IMR-90 (cell line): Measurements from ENCODE around the gene HMCN1. TPM values are rescaled to one million over a fixed set of nuclear protein-coding genes. Genes with fewer than 3 reads are reported as not detected.

Experiments
- ATAC-seq: fragments of 200-7000 bp; cut with Tn5 transposase; 2 replicates; pipeline ENCODE4 v1.9.1; 2020; ENCODE audit warnings: low read depth, mild to moderate bottlenecking, moderate library complexity
- BruUV-seq: library from RNA; stranded (reverse); fragments of 400-500 nt; replicated peaks from 2 replicates; lab custom pipeline; 2021; lab: Mats Ljungman, UMichigan
- CTCF ChIA-PET: fragments of 300-600 bp; formaldehyde crosslinking; extraction: SDS; loops from one replicate; lab custom pipeline; 2021; ENCODE audit warnings: antibody characterized with exemption; lab: Yijun Ruan, JAX
- POLR2A ChIA-PET: fragments of 300-600 bp; sonication (Branson Sonifier 250); formaldehyde crosslinking; loops from one replicate; lab custom pipeline; 2022; ENCODE audit warnings: antibody characterized with exemption; ENCODE audit not compliant: unreplicated experiment; lab: Charles Lee
- DNase-seq: peaks from one replicate; pipeline ENCODE4 v3.0.0; 2013
- H2AFZ ChIP-seq: replicated peaks from 2 replicates; pipeline ENCODE3; 2013; ENCODE audit warnings: low read length, mild to moderate bottlenecking; ENCODE audit not compliant: poor library complexity
- H2AK5ac ChIP-seq: 2 replicates; pipeline ENCODE4 v1.6.1; 2013; ENCODE audit warnings: low read depth, low read length, inconsistent platforms
- H2AK9ac ChIP-seq: replicated peaks from 2 replicates; pipeline ENCODE3; 2013; ENCODE audit warnings: mild to moderate bottlenecking, low read depth, low read length, moderate library complexity; ENCODE audit not compliant: poor library complexity
- H2BK120ac ChIP-seq: 2 replicates; pipeline ENCODE4 v1.6.1; 2013; ENCODE audit warnings: low read depth, low read length, inconsistent platforms
- H2BK15ac ChIP-seq: 3 replicates; pipeline ENCODE4 v1.6.1; 2013; ENCODE audit warnings: low read depth, low read length, inconsistent platforms
- H2BK20ac ChIP-seq: 2 replicates; pipeline ENCODE4 v1.6.1; 2013; ENCODE audit warnings: low read depth, mild to moderate bottlenecking, inconsistent platforms, low read length, moderate library complexity
- H2BK5ac ChIP-seq: 2 replicates; pipeline ENCODE4 v1.6.1; 2013; ENCODE audit warnings: mild to moderate bottlenecking, low read depth, low read length, inconsistent platforms; ENCODE audit not compliant: poor library complexity, severe bottlenecking
- H3K14ac ChIP-seq: replicated peaks from 2 replicates; pipeline ENCODE4 v1.6.1; 2013; ENCODE audit warnings: low read depth, low read length, inconsistent platforms
- H3K18ac ChIP-seq: 2 replicates; pipeline ENCODE4 v1.6.1; 2013; ENCODE audit warnings: low read depth, low read length, control low read depth
- H3K23ac ChIP-seq: 2 replicates; pipeline ENCODE4 v1.6.1; 2013; ENCODE audit warnings: low read depth, low read length, inconsistent platforms
- H3K27ac ChIP-seq: 2 replicates; pipeline ENCODE4 v1.5.1; 2013; ENCODE audit warnings: mild to moderate bottlenecking, control low read depth, low read length; ENCODE audit not compliant: insufficient read depth
- H3K27me3 ChIP-seq: 2 replicates; pipeline ENCODE4 v1.6.1; 2013; ENCODE audit warnings: low read length; ENCODE audit not compliant: control insufficient read depth, insufficient read depth
- H3K36me3 ChIP-seq: 2 replicates; pipeline ENCODE4 v1.6.1; 2013; ENCODE audit warnings: low read length, mixed read lengths; ENCODE audit not compliant: control insufficient read depth, insufficient read depth
- H3K4ac ChIP-seq: 2 replicates; pipeline ENCODE4 v1.6.1; 2013; ENCODE audit warnings: low read depth, low read length, inconsistent platforms
- H3K4me1 ChIP-seq: 2 replicates; pipeline ENCODE4 v1.6.1; 2013; ENCODE audit warnings: low read length, mixed read lengths; ENCODE audit not compliant: control insufficient read depth, insufficient read depth
- H3K4me2 ChIP-seq: 2 replicates; pipeline ENCODE4 v1.6.1; 2013; ENCODE audit warnings: low read depth, mild to moderate bottlenecking, control low read depth, low read length, moderate library complexity
- H3K4me3 ChIP-seq: 2 replicates; pipeline ENCODE4 v1.5.1; 2013; ENCODE audit warnings: low read depth, mild to moderate bottlenecking, control low read depth, low read length, moderate library complexity; ENCODE audit not compliant: insufficient read depth
- H3K56ac ChIP-seq: 2 replicates; pipeline ENCODE4 v1.6.1; 2013; ENCODE audit warnings: low read length, inconsistent platforms; ENCODE audit not compliant: insufficient read depth; ENCODE audit errors: extremely low read depth
- H3K79me1 ChIP-seq, 2 experiments: 2 replicates each; pipeline ENCODE4 v1.6.1; 2013; ENCODE audit warnings: low read length in 2 of 2, inconsistent platforms in 1 of 2, low read depth in 1 of 2
- H3K9ac ChIP-seq: 2 replicates; pipeline ENCODE4 v1.6.1; 2013; ENCODE audit warnings: low read depth, low read length, control low read depth
- H3K9me1 ChIP-seq: 2 replicates; pipeline ENCODE4 v1.6.1; 2013; ENCODE audit warnings: low read length, inconsistent platforms; ENCODE audit not compliant: insufficient read depth
- H3K9me3 ChIP-seq: 2 replicates; pipeline ENCODE4 v1.6.1; 2013; ENCODE audit warnings: low read length; ENCODE audit not compliant: control insufficient read depth, insufficient read depth
- H4K20me1 ChIP-seq: 2 replicates; pipeline ENCODE4 v1.6.1; 2013; ENCODE audit warnings: low read length, inconsistent platforms; ENCODE audit not compliant: insufficient read depth
- H4K5ac ChIP-seq: 2 replicates; pipeline ENCODE4 v1.6.1; 2013; ENCODE audit warnings: mild to moderate bottlenecking, low read depth, low read length, control low read depth
- H4K8ac ChIP-seq, 2 experiments: 2 replicates each; pipeline ENCODE4 v1.6.1; 2013; ENCODE audit warnings: low read depth in 2 of 2, low read length in 2 of 2, control low read depth in 1 of 2, inconsistent platforms in 1 of 2
- H4K91ac ChIP-seq: 2 replicates; pipeline ENCODE4 v1.6.1; 2013; ENCODE audit warnings: low read depth, low read length, inconsistent platforms; ENCODE audit not compliant: insufficient read depth
- BHLHE40 ChIP-seq: fragments of 150-350 bp; IDR thresholded peaks from 2 replicates; pipeline ENCODE4 v1.6.1; 2016; ENCODE audit warnings: mild to moderate bottlenecking, low read depth, low read length
- CEBPB ChIP-seq: IDR thresholded peaks from 2 replicates; pipeline ENCODE4 v1.6.1; 2012; ENCODE audit warnings: low read depth, low read length, improper control_type of control experiment
- CHD1 ChIP-seq: IDR thresholded peaks from 2 replicates; pipeline ENCODE4 v1.6.1; 2012; ENCODE audit warnings: low read depth, low read length, improper control_type of control experiment
- FOS ChIP-seq: fragments of 150-350 bp; IDR thresholded peaks from 2 replicates; pipeline ENCODE4 v1.6.1; 2016; ENCODE audit warnings: low read depth, low read length
- MAZ ChIP-seq: IDR thresholded peaks from 2 replicates; pipeline ENCODE4 v1.6.1; 2012; ENCODE audit warnings: low read depth, mild to moderate bottlenecking, low read length, improper control_type of control experiment, moderate library complexity, borderline replicate concordance
- MXI1 ChIP-seq: IDR thresholded peaks from 2 replicates; pipeline ENCODE4 v1.6.1; 2012; ENCODE audit warnings: low read depth, mild to moderate bottlenecking, low read length, moderate library complexity, borderline replicate concordance
- POLR2A ChIP-seq: IDR thresholded peaks from 2 replicates; pipeline ENCODE4 v1.6.1; 2012; ENCODE audit warnings: mild to moderate bottlenecking, low read depth, low read length
- RFX5 ChIP-seq: IDR thresholded peaks from 2 replicates; pipeline ENCODE4 v1.8.0; 2012; ENCODE audit warnings: low read depth, mild to moderate bottlenecking, low read length, moderate library complexity
- SMC3 ChIP-seq: fragments of 150-350 bp; IDR thresholded peaks from 2 replicates; pipeline ENCODE4 v1.6.1; 2016; ENCODE audit warnings: low read depth, mild to moderate bottlenecking, antibody characterized with exemption, low read length, moderate library complexity
- WGBS, 2 experiments: methylation state at CpG; one replicate each; pipeline versions ENCODE4 v1.1.5 to v1.1.7; 2013; ENCODE audit warnings: missing lambda C conversion rate in 2 of 2; ENCODE audit not compliant: insufficient read length in 1 of 2; ENCODE audit errors: extremely low coverage in 2 of 2; 5-methylcytosine and 5-hydroxymethylcytosine counted together
- dilution Hi-C: fragments of 300-500 bp; cut with HindIII; formaldehyde crosslinking; loops from one replicate; pipeline ENCODE4 v1.14.3; 2018; ENCODE audit warnings: low sequenced_read_pairs; ENCODE audit not compliant: unreplicated experiment
- in situ Hi-C: fragments of 300-500 bp; cut with MboI; formaldehyde crosslinking; loops from 3 replicates; pipeline ENCODE4 v1.14.3; 2019; ENCODE audit warnings: low sequenced_read_pairs, inconsistent platforms, mixed read lengths
- intact Hi-C: fragments of 100-400 bp; cut with micrococcal nuclease; formaldehyde crosslinking; loops from 2 replicates; pipeline ENCODE4 v1.10.0; 2022
- polyA plus RNA-seq, 3 experiments: library from polyadenylated mRNA; depleted of rRNA; stranded (reverse); fragments of >200 nt; gene quantifications; 2 replicates each; pipeline ENCODE4 v1.2.3, GENCODE V29; 2012; ENCODE audit warnings: low replicate concordance in 1 of 3
- total RNA-seq: library from RNA; depleted of rRNA; stranded (reverse); fragments of >200 nt; gene quantifications from 2 replicates; pipeline ENCODE4 v1.2.3, GENCODE V29; 2012
- TF ChIP-seq, protein P1 (sequence below): conservative IDR thresholded peaks from 2 replicates; pipeline ENCODE4 v1.5.1; 2012; ENCODE audit warnings: mild to moderate bottlenecking, low read depth, low read length, improper control_type of control experiment
- TF ChIP-seq, protein P2 (sequence below): fragments of 150-350 bp; IDR thresholded peaks from 2 replicates; pipeline ENCODE4 v1.6.1; 2017; ENCODE audit warnings: mild to moderate bottlenecking, antibody characterized with exemption, low read length, low read depth

The HMCN1 gene
- total and polyA plus RNA-seq, 2 of the 4 experiments (the other 2 are of a cell fraction) = 6.1 to 11.7 TPM

DNA sequence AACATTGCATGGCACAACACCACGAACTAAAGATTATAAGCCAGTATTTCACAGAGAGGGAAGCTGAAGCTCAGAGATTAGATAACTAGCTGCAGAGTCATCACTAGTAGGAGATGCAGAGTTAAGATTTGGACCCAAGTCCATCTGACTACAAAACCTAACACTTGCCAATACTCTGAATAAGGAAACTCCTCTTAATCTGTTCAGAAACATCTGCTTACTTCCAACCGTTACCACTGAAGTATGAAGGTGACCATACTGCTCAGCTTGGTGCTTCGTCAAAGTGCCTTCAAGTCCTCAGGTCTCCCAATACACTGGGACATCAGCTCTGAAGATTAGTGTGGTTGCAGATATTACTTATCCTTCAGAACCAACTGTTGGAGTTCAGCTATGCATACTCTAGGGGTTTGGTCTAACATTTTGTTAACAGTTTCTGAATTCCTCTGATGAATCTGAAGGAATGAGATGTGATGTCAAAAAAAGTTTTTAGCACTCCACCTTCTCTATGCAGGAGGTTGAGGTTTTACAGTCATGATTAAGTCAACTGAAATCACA, 461.3 kb downstream of the HMCN1 start:
- no peak overlapping the region for H3K4me3 ChIP-seq
- H2BK120ac ChIP-seq = no peak overlapping the region; the same call in 1 of the 2 replicates
- no peak for DNase-seq
- peak overlapping the region; percentile 29; the same call in 1 of the 2 replicates for H3K23ac ChIP-seq
- H3K9me1 ChIP-seq = peaks cover 8% of the 10 kb centered on the region; the same call in 1 of the 2 replicates
- H2AK5ac ChIP-seq = no peak overlapping the region
- H3K27me3 ChIP-seq = no peaks in the 10 kb centered on the region
- in situ Hi-C loops (no loop called here), intact Hi-C loops (no loop called here), dilution Hi-C loops (no loop called here)
- no peak overlapping the region for H3K9ac ChIP-seq
- no peak for ATAC-seq
- H3K4me1 ChIP-seq = peaks cover 4% of the 10 kb centered on the region
- no peak overlapping the region for H2AFZ ChIP-seq
- peak overlapping the region; percentile 38 for H3K4ac ChIP-seq
- POLR2A ChIA-PET = no interaction called here
- TF ChIP-seq CHD1 (no peak), POLR2A (no peak), FOS (no peak), CEBPB (no peak), BHLHE40 (no peak), MAZ (no peak), RFX5 (no peak), SMC3 (no peak), MXI1 (no peak)
- TF ChIP-seq, protein P1, sequence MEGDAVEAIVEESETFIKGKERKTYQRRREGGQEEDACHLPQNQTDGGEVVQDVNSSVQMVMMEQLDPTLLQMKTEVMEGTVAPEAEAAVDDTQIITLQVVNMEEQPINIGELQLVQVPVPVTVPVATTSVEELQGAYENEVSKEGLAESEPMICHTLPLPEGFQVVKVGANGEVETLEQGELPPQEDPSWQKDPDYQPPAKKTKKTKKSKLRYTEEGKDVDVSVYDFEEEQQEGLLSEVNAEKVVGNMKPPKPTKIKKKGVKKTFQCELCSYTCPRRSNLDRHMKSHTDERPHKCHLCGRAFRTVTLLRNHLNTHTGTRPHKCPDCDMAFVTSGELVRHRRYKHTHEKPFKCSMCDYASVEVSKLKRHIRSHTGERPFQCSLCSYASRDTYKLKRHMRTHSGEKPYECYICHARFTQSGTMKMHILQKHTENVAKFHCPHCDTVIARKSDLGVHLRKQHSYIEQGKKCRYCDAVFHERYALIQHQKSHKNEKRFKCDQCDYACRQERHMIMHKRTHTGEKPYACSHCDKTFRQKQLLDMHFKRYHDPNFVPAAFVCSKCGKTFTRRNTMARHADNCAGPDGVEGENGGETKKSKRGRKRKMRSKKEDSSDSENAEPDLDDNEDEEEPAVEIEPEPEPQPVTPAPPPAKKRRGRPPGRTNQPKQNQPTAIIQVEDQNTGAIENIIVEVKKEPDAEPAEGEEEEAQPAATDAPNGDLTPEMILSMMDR = no peak
- TF ChIP-seq, protein P2, sequence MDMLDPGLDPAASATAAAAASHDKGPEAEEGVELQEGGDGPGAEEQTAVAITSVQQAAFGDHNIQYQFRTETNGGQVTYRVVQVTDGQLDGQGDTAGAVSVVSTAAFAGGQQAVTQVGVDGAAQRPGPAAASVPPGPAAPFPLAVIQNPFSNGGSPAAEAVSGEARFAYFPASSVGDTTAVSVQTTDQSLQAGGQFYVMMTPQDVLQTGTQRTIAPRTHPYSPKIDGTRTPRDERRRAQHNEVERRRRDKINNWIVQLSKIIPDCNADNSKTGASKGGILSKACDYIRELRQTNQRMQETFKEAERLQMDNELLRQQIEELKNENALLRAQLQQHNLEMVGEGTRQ = no peak
- peak overlapping the region; percentile 90; the same call in 1 of the 2 replicates for H3K18ac ChIP-seq
- H3K27ac ChIP-seq = no peak overlapping the region
- no CpG with 5 or more reads among the region's 3 CpGs for WGBS, 2 experiments
- no peaks in the 10 kb centered on the region for H3K9me3 ChIP-seq
- H3K4me2 ChIP-seq = no peak overlapping the region
- peak overlapping the region; percentile 28; the same call in 1 of the 3 replicates for H2BK15ac ChIP-seq
- H4K8ac ChIP-seq = peak overlapping the region in 1 of 2 experiments; percentile 30; a peak in 1 of 4 replicates
- no peak overlapping the region for H3K56ac ChIP-seq
- BruUV-seq = no TSS peak
- no peaks in the 10 kb centered on the region for H3K79me1 ChIP-seq
- H2BK5ac ChIP-seq = no peak overlapping the region
- H4K91ac ChIP-seq = no peak overlapping the region
- H3K14ac ChIP-seq = peak overlapping the region; percentile 43; the same call in 1 of the 2 replicates
- H4K5ac ChIP-seq = peak overlapping the region; percentile 57; the same call in 1 of the 2 replicates
- H4K20me1 ChIP-seq = no peaks in the 10 kb centered on the region
- H2AK9ac ChIP-seq = no peak overlapping the region
- CTCF ChIA-PET = no interaction called here
- H3K36me3 ChIP-seq = no peaks in the 10 kb centered on the region
- peak overlapping the region; percentile 27; the same call in 1 of the 2 replicates for H2BK20ac ChIP-seq
